UCSD-AML1 (cell line): ENCODE measurements around the gene CD68.

Experiments used
- DNase-seq: peaks from one replicate; lab custom pipeline; 2025; ENCODE audit not compliant: unreplicated experiment; lab: John Stamatoyannopoulos, UW

Gene CD68

DNA sequence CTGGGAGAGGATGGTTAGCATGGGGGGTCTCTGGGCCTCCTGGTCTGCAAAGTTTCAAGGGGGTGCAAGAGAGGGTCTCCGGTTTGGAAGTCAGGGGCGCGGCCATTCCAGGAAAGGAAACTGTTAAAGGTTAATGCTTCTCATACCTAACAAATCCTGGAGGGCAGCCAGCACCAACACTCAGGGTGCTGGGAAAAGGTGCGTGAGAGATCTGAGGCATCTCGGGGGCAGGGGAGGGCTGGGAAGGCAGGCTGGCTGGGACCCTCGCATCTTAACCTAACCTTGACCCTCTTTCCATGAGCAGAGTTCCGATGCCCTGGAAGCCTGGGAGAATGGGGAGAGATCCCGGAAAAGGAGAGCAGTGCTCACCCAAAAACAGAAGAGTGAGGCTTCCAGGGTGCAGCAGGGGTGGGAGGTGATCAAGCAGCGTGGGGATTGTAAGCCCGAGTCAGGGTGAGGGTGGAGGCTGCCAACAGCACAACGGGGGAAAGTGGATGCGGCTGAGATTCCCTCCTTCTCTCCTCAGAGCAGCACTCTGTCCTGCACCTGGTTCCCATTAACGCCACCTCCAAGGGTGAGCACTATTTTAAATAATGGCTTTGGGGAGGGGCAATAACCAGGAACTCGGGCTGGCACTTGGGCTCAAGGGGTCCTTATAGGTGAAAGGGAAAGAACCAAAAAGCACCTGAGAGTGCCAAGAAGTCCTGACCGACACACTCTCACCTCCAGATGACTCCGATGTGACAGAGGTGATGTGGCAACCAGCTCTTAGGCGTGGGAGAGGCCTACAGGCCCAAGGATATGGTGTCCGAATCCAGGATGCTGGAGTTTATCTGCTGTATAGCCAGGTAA is 19.9 kb upstream of the CD68 start:
- no peak for DNase-seq

DNA sequence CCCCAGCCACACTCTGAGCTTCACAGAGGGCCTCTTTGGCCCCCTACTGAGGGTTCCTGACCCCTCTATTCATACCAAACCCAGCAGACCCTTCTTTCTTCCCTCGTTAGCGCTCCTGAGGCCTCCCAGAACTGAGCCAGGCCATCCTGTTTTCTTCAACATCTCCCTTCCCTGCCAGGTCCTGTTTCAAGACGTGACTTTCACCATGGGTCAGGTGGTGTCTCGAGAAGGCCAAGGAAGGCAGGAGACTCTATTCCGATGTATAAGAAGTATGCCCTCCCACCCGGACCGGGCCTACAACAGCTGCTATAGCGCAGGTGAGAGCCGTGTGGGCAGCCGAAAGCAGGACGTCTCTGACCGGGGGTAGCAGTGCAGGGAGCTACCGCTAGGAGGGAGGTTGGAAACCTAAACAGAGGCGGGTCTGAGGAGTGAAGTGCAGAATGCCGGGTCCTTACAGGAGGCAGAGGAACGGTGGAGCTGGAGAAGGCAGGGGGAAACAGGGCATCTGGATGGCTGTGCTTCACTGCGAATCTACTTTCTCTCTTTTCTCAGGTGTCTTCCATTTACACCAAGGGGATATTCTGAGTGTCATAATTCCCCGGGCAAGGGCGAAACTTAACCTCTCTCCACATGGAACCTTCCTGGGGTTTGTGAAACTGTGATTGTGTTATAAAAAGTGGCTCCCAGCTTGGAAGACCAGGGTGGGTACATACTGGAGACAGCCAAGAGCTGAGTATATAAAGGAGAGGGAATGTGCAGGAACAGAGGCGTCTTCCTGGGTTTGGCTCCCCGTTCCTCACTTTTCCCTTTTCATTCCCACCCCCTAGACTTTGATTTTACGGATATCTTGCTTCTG is 19.0 kb upstream of the CD68 start:
- DNase-seq: peak; percentile 72

- DNase-seq: peak; percentile 83
Measured at GRCh38 chr17:7561028-7561575, 18.3 kb upstream of the CD68 start.

DNA sequence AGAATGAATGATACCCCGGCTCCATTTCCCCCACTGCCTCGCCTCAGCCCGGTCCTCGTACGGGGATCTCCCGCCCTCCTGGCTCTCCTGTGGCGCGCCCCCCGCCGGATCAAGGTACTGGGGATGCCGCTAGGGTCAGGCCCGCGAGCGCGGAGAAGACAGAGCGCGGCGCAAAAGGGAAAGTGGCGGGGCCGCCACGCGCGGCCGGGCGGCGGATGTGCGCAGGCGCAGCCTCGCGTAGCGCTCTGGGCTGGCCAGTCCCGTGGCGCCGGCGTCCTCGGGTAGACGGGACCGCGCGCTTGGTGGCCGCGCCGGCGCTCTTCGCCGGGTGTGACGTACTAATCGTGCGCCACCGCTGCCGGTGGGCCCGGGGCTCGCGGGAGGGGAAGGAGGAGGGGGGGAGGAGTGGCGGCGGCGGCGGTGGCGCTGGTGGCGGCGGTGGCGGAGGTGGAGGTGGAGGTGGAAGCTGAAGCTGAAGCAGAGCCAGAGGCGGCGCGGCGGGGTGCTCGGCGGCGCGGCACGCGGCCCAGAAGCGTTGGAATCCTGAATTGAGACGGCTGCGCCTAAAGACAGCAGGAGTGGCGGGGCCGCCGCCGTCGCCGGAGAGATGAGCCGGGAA is 17.7 kb upstream of the CD68 start, which contains the start of gene SENP3:
Gene SENP3, plus strand, starts transcription at position 331 of the 619 bp plus-strand sequence. CDS start 1,158 bp downstream, outside the sequence.
- peak; percentile 93 for DNase-seq

GRCh38 chr17:7562208-7562605 is 17.2 kb upstream of the CD68 start:
- no peak for DNase-seq

DNA sequence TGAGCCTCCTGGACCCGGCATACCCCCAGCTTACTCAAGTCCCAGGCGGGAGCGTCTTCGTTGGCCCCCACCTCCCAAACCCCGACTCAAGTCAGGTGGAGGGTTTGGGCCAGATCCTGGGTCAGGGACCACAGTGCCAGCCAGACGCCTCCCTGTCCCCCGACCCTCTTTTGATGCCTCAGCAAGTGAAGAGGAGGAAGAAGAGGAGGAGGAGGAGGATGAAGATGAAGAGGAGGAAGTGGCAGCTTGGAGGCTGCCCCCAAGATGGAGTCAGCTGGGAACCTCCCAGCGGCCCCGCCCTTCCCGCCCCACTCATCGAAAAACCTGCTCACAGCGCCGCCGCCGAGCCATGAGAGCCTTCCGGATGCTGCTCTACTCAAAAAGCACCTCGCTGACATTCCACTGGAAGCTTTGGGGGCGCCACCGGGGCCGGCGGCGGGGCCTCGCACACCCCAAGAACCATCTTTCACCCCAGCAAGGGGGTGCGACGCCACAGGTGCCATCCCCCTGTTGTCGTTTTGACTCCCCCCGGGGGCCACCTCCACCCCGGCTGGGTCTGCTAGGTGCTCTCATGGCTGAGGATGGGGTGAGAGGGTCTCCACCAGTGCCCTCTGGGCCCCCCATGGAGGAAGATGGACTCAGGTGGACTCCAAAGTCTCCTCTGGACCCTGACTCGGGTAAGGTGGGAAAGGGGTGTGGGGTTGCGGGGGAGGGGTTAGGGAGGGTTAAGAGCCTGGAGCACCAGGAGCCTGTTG is 16.1 kb upstream of the CD68 start:
- no peak for DNase-seq

- DNase-seq: no peak
Measured at GRCh38 chr17:7569571-7569970, 9.9 kb upstream of the CD68 start.

GRCh38 chr17:7570351-7570750 is 9.1 kb upstream of the CD68 start:
- DNase-seq: no peak

DNA sequence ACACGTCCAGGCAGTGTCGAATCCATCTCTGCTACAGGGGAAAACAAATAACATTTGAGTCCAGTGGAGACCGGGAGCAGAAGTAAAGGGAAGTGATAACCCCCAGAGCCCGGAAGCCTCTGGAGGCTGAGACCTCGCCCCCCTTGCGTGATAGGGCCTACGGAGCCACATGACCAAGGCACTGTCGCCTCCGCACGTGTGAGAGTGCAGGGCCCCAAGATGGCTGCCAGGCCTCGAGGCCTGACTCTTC is 7.2 kb upstream of the CD68 start:
- no peak for DNase-seq

DNA sequence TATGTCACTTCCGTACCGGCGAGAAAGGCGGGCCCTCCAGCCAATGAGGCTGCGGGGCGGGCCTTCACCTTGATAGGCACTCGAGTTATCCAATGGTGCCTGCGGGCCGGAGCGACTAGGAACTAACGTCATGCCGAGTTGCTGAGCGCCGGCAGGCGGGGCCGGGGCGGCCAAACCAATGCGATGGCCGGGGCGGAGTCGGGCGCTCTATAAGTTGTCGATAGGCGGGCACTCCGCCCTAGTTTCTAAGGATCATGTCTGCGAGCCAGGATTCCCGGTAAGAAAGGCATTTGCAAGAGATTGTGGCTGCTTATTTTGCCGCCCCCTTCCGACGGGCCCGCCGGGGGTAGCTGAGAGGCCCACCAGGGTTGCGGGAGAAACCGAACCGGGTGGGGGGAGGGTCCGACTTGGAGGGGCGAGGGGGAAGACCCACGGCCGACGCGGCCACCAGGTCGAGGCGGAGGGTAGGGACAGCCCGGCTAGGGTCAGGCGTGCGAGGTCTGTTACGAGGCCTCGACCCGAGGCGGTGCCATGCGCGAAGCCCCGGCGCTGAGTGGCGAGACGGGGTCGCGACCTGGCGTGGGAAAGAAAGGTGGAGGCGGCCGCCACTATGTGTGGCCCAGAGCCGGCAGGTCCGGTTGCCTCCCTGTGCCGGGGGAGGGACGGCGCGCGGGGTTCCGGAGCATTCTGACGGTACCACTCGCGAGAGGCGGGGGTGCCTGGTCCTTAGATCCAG is 6.7 kb upstream of the CD68 start:
- peak; percentile 100 for DNase-seq

- peak; percentile 92 for DNase-seq
Measured at GRCh38 chr17:7573324-7574080, 5.9 kb upstream of the CD68 start.

GRCh38 chr17:7574176-7574953 is 5.1 kb upstream of the CD68 start:
- no peak for DNase-seq

DNA sequence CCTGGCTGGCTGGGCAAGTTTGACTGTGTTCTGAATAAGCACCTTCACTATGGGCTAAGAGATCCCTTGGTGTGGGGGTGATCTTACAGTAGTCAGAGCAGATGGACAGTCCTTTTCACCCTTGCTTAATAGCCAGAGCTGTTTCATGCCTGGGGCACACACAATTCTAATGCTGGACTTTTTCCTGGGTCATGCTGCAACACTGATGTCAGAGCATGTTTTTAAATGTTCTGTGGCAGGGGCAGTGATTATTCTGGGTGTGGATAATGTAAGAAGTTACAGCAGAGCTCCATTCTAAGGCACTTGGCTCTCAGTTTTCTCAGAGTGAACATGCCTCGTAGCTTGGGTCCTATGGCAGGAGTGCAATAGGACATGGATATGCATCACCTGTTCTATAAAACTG is 4.0 kb upstream of the CD68 start:
- no peak for DNase-seq

DNA sequence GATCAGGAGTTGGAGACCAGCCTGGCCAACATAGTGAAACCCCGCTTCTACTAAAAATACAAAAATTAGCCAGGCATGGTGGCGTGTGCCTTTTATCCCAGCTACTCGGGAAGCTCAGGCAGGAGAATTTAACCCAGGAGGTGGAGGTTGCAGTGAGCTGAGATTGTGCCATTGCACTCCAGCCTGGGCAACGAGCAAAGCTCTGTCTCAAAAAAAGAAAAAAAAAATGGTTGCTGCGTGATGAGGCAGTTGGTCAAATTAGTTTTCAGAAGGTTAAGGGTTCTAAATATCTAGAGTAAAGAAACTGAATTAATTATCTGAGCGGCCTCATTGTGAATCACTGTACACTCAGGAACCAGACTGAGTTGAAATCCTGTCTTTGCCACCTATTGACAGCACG is 3.5 kb upstream of the CD68 start:
- no peak for DNase-seq

GRCh38 chr17:7576432-7576937 is 3.0 kb upstream of the CD68 start:
- DNase-seq: no peak

DNA sequence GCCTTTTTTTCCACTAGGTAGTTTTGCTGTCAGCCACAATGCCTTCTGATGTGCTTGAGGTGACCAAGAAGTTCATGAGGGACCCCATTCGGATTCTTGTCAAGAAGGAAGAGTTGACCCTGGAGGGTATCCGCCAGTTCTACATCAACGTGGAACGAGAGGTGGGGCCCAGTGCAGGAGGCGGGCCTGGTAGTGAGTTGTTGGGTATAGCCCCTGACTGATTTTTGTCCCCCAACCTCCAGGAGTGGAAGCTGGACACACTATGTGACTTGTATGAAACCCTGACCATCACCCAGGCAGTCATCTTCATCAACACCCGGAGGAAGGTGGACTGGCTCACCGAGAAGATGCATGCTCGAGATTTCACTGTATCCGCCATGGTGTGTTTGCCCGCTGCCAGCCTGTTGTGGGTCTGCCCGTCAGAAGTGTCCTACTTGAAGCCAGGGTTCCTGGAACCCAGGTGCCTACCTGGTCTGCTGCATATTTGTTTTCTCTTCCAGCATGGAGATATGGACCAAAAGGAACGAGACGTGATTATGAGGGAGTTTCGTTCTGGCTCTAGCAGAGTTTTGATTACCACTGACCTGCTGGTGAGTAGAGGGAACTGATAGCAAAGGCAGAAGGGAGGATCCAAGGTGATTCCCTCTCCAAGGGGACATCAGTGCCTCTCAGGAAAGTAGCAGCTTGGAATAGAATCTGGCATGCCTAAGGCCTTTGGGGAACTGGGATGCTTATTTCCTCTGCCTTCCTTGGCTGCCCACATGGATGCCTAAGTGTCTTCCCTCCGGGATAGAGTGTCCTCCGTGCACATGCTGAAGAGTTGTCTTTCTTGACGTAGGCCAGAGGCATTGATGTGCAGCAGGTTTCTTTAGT is 1.9 kb upstream of the CD68 start:
- DNase-seq: no peak

DNA sequence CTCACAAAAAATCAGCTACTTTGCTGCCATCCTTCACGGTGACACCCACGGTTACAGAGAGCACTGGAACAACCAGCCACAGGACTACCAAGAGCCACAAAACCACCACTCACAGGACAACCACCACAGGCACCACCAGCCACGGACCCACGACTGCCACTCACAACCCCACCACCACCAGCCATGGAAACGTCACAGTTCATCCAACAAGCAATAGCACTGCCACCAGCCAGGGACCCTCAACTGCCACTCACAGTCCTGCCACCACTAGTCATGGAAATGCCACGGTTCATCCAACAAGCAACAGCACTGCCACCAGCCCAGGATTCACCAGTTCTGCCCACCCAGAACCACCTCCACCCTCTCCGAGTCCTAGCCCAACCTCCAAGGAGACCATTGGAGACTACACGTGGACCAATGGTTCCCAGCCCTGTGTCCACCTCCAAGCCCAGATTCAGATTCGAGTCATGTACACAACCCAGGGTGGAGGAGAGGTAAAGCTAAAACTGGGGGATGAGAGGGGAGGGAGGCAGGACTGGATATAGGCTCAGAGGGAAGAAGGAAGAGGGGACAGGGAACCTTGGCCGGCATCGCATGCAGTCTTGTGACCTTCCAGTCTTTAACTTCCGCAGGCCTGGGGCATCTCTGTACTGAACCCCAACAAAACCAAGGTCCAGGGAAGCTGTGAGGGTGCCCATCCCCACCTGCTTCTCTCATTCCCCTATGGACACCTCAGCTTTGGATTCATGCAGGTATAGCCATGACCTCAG is 581 bp downstream of the CD68 start:
- DNase-seq: no peak
